Measurements from ENCODE around the gene CCDC127. TPM values are rescaled to one million over a fixed set of nuclear protein-coding genes. Genes with fewer than 3 reads are reported as not detected.
"Not testable (repeated sequence)": the region's sequence is repeated elsewhere in the genome, so short reads cannot be mapped to it uniquely, and the experiment has no call there.

CCDC127 gene
- total RNA-seq, 1 donor from 2014 or later, result 2.9 TPM

DNA sequence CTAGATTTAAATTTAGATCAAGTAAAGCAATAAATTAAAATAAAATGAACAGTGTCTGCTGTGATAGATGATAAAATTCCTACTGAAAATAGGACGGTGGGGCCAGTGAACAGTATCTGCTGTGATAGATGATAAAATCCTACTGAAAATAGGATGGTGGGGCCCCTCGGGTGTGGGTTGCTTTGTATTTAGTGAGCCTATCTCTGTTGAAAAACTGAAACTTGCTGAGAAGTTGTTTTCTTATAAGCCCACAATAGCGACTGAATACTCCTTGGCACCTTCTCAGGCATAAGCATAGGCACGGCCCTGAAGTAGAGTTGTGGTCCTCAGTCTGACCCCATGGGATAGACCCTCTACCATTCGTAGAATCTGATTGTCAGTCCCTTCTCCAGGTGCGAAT lies 5.8 kb upstream of the CCDC127 start:
- no peak for DNase-seq (ENCODE audit: low read depth)
- no peak for TF ChIP-seq CTCF (IDR thresholded peaks at IDR 0.05; ENCODE audit: insufficient read depth, low read length, severe bottlenecking)
- Histone ChIP-seq H3K4me3 (ENCODE audit: low read depth, low read length) (no peak overlapping the region), H3K27me3 (ENCODE audit: control insufficient read depth, insufficient read depth, low read length) (no peaks in the 10 kb centered on the region), H3K36me3 (ENCODE audit: control insufficient read depth, insufficient read depth, low read length) (peaks cover 20% of the 10 kb centered on the region)
- FAIRE-seq, result no peak

DNA sequence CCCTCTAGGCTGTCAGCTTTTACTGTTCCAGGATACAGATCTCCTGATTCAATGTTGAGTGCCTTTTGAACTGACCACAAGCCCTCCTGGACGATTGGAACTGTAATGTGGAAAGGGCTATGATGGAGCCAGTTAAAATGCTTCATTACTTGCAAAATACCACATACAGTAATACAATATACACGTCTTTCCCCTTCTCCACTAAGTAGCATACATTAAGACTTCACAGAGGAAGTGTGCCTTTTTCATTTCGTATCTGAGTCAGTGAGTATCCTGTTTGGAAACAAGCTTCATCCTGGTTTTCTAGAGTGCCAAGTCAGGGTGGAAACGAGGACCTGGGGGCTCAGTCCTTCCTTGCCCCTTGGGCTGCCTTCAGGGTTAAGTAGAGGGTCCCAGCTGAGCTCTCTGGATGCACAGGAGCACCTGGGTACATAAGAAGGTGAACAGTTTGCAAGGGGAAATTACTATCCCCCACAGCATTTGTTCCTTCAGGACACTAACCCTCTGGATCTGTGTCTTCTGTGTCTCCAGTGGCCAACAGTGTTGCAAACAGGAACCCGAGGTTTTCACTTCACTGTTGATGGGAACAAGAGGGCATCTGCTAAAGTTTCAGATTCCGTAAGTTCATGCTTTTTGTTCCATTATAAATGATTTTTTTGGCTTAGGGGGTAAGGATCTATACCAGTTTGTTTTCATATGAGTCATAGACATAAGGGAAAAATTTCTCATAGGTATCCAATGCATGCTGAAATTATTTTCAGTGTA lies 5.2 kb upstream of the CCDC127 start:
- peaks cover 17% of the 10 kb centered on the region for H3K36me3 ChIP-seq (ENCODE audit: control insufficient read depth, insufficient read depth, low read length)
- not testable (repeated sequence) for H3K27me3 ChIP-seq (ENCODE audit: control insufficient read depth, insufficient read depth, low read length); H3K4me3 ChIP-seq (ENCODE audit: low read depth, low read length); FAIRE-seq
- peak; percentile 24 for DNase-seq (ENCODE audit: low read depth)

- Histone ChIP-seq H3K4me3 (ENCODE audit: low read depth, low read length) (no peak overlapping the region), H3K27me3 (ENCODE audit: control insufficient read depth, insufficient read depth, low read length) (no peaks in the 10 kb centered on the region), H3K36me3 (ENCODE audit: control insufficient read depth, insufficient read depth, low read length) (peaks cover 5% of the 10 kb centered on the region)
- no peak for TF ChIP-seq CTCF (IDR thresholded peaks at IDR 0.05; ENCODE audit: insufficient read depth, low read length, severe bottlenecking)
- DNase-seq (ENCODE audit: low read depth) (no peak), FAIRE-seq (no peak)
Observed at GRCh38 chr5:219991-220390, 2.0 kb upstream of the CCDC127 start.

DNA sequence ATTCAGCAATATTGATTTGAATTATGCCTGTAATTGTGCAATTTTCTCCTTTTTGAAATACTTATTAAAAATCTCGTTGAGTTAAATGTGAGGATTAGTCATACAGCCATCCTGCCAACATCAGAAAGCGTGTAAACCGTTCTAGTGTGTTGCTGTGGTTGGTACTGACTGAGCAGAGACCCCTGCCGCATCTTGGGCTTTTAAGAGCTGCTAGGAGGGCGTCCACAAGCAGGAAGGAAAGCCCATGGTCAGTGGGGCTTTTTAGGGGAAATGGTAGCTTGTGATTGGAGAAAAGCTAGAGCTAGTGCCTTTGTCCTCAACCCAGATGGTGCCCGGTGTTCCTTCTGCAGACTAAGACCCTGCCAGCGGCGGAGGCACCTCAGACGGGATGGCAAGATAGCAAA lies 1.5 kb upstream of the CCDC127 start:
- no peak for FAIRE-seq
- TF ChIP-seq CTCF (IDR thresholded peaks at IDR 0.05; ENCODE audit: insufficient read depth, low read length, severe bottlenecking), result no peak
- DNase-seq (ENCODE audit: low read depth), result peak; percentile 47
- peaks cover 2% of the 10 kb centered on the region for H3K36me3 ChIP-seq (ENCODE audit: control insufficient read depth, insufficient read depth, low read length)
- peak overlapping the region; percentile 75 for H3K4me3 ChIP-seq (ENCODE audit: low read depth, low read length)
- no peaks in the 10 kb centered on the region for H3K27me3 ChIP-seq (ENCODE audit: control insufficient read depth, insufficient read depth, low read length)

GRCh38 chr5:218457-219291 lies 721 bp upstream of the CCDC127 start:
- H3K27me3 ChIP-seq (ENCODE audit: control insufficient read depth, insufficient read depth, low read length), result no peaks in the 10 kb centered on the region
- peak overlapping the region; percentile 75 for H3K4me3 ChIP-seq (ENCODE audit: low read depth, low read length)
- TF ChIP-seq CTCF (IDR thresholded peaks at IDR 0.05; ENCODE audit: insufficient read depth, low read length, severe bottlenecking), result no peak
- FAIRE-seq, result no peak
- peak; percentile 28 for DNase-seq (ENCODE audit: low read depth)
- H3K36me3 ChIP-seq (ENCODE audit: control insufficient read depth, insufficient read depth, low read length), result no peaks in the 10 kb centered on the region

- not testable (repeated sequence) for H3K4me3 ChIP-seq (ENCODE audit: low read depth, low read length); H3K36me3 ChIP-seq (ENCODE audit: control insufficient read depth, insufficient read depth, low read length); FAIRE-seq; DNase-seq (ENCODE audit: low read depth); H3K27me3 ChIP-seq (ENCODE audit: control insufficient read depth, insufficient read depth, low read length)
Observed at GRCh38 chr5:216076-216475, 1.9 kb downstream of the CCDC127 start.

GRCh38 chr5:215256-215655 lies 2.7 kb downstream of the CCDC127 start:
- FAIRE-seq; H3K27me3 ChIP-seq (ENCODE audit: control insufficient read depth, insufficient read depth, low read length); H3K4me3 ChIP-seq (ENCODE audit: low read depth, low read length); H3K36me3 ChIP-seq (ENCODE audit: control insufficient read depth, insufficient read depth, low read length): not testable (repeated sequence)
- peak; percentile 25 for DNase-seq (ENCODE audit: low read depth)
